ENCODE measurements around the gene ALOX5AP.

DNA sequence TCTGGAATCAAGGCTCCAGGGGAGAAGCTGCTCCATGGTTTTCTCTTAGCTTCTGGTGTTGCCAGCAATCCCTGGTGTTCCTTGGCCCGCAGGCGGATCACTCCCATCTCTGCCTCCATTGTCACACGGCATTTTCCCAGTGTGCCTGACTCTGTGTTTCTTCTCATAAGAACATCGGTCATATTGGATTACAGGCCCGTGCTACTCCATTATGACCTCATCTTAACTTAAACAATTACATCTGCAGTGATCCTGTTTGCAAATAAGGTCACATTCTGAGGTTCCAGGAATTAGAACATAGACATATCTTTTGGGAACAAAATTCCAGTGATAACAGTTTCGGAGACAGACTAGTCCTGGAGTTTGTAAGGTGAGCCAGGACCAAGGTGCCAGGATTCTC is 23.5 kb upstream of the ALOX5AP start:
- TF ChIP-seq EZH2 (optimal IDR thresholded peaks at IDR 0.05; ENCODE audit: low read depth, low read length) = no peak
- TF ChIP-seq, protein P1, sequence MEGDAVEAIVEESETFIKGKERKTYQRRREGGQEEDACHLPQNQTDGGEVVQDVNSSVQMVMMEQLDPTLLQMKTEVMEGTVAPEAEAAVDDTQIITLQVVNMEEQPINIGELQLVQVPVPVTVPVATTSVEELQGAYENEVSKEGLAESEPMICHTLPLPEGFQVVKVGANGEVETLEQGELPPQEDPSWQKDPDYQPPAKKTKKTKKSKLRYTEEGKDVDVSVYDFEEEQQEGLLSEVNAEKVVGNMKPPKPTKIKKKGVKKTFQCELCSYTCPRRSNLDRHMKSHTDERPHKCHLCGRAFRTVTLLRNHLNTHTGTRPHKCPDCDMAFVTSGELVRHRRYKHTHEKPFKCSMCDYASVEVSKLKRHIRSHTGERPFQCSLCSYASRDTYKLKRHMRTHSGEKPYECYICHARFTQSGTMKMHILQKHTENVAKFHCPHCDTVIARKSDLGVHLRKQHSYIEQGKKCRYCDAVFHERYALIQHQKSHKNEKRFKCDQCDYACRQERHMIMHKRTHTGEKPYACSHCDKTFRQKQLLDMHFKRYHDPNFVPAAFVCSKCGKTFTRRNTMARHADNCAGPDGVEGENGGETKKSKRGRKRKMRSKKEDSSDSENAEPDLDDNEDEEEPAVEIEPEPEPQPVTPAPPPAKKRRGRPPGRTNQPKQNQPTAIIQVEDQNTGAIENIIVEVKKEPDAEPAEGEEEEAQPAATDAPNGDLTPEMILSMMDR (IDR thresholded peaks at IDR 0.05; ENCODE audit: low read length) = no peak

Measured in MM.1S (cell line).